Measurements from ENCODE around the gene LBHD2.

Gene LBHD2

DNA sequence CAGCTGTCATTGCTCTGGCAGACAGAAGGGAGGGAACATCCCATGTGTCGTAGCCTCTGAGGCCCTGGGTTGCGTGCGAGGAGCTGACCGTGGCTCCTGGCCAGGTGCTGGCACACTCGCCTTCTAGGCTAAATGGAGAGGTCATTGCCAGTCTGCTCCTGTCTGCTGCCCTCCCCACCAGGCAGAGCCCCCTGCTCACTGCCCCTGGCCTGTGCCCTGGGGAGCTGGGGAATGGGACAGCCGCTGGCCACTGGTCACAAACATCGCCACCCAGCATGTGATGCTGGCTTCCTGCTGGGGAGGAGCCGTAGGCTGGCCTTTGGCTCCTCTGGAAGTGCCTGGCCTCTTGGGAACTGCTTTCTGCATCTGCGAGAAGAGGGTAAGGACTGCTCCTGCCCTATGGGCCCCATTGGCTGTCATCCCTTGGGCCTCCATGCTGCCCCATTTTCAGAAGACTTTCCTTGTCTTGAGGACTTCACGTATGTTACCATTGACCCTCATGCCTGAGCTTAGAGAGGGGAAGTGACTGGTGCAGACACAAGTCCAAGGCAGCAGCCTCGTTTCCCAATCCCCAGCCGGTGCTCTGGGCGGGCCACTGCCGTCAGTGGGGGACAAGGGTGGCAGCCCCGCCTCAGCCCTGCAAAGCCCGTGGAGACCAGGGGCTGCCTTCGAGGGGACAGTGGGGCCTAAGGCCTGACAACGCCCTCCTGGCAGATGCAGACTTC, 37.3 kb downstream of the LBHD2 start:
- DNase-seq, result no peak

DNA sequence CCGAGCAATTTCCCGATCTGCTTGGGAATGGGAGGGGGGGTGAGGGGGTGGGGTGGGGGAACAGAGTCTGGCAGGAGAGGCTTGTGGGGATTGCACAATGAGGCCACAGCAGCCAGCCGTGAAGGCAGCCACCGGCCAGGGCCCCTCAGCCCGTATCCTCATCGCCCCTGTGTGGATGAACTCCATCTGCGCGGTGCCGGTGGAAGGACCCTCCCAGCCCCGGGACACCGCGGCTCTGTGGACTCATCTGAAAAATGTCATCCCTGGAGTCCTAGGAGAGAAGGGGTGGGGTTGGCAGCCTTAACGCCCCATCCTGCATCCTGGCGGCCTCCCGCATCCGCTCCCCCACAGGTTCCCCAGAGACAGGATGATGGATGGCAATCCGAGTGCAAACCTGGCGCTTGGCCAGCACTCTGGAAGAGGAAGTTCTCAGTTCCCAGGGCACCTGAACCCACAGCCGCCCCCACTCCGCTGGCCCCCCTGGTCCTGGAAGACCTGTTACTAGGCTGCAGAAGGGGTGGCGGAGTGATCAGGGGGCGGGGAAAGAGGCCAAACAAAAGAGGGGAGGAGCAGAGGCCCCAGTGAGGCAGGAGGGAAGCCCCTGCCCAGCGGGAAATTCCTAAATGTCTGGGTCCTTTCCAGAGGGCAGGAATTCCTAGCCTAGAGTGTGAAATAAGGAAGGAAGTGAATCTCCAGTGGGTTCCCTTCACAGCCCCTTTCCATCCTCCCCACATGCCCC, 38.0 kb downstream of the LBHD2 start:
- no peak for DNase-seq

DNA sequence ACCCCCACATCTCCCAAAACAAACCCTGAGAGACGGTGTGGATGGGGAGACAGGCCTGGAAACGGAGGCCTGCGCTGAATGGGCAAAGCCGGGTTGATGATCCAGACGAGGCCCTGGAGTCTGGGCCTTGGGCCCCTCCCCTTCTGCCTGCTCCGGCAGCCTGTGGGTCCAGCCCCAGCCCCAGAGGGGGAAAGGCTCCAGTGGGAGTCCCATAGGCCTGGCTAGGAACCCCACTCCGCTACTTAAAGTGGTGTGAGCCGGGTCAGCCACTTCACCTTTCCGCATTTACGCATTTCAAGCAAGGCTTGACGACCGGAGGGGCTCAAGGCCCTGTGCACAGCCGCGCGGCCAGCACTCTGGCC, 38.6 kb downstream of the LBHD2 start:
- DNase-seq, result no peak

DNA sequence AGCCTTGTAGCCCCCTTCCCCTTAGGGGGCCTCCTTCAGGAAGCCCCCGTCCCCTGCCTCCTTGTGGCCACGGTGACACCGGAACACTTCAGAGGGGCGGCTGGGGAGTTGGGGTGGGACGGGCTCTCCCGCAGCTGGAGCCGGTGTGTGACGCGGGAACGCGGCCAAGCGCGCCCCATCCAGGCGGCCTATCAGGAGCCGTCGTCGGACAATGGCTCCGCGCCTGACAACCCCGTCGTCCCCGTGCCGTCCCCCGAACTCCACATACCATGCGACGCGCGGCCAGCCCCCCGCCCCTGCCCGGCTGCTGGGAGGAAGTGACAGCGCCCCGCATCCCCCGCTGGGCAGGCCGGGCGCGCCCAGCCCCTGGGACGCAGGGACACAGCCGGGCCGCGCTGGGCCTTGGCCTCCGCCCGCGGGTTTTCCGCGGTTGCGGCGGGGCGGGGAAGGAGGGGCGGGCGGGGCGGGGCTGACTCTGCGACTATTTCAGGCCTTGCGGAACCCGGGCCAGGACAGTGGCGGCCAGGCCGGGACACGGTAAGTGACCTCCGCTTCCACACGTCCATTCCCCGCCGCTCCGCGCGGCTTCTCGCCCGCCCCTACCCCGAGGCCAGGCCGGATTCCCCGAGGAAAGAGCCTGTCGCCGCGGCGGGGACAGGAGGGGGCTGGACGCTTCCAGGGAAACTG, 39.1 kb downstream of the LBHD2 start, which contains the start of gene TNFAIP2:
Gene TNFAIP2, plus strand, starts transcription at position 515 of the 687 bp plus-strand sequence. CDS start 2,997 bp downstream, outside the sequence.
- DNase-seq, result no peak

DNA sequence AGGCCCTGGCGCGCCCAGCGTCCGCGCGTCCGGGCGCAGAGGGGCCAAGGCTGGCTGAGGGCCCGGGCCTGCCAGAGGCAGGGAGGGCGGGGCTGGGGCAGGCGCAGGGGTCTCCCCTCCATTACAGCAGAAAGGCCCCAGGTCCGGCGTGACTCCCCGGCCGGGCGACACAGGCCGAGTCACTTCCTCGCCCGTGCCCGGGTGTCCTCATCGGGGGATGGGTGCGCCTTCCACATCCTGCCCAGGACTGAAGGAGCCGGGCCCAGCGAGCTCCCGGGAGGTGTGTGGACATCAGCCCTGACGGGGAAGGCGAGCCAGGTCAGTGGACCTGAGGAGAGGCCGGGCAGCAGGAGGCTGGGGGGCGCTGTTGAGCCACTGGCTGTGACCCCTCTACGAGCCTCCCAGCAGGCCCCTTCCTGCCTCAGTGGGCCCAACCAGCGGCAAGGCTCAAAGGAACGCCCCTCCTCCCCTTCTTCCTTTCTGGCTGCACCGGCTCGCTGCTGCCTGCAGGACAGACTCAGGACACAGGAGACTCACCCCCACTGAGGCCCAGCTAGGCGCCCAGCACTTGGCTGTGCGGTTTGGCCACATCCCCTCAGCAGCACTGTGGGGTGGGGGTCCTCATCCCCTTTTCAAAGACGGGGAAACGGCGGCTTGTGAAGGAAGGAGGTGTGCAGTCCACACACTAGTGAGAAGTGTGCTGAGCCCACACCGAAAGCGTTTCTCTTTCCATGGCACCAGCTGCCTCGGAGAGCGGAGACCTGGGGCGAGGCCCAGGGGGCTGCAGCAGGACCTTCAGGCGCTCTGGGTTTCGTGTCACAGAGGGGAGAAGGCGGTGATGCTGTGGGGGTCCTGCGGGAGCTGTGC, 39.9 kb downstream of the LBHD2 start:
- no peak for DNase-seq

DNA sequence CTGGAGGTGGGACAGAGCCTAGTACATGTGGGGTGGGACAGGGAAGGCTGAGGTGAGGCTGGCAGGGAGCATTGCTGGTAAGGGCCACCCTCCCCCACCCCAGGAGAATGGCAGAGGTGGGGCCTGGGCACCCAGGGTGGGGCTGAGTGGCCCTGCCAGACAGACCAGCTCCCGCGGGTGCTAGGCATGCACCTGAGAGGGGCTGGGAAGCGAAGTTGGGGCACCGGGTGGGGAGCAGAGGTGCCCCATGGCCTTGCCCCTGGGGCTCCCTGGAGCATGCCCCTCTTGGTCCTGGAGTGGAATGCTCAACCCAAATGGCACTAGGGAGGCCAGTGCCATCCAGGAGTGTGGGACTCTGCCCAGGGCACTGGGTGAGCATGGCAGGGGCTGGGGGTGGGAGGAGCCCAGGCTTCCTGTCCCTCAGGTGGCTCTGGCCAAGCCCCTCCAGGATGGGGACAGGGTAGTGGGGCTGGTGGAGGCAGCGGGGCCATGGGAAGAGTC, 40.5 kb downstream of the LBHD2 start:
- no peak for DNase-seq

DNA sequence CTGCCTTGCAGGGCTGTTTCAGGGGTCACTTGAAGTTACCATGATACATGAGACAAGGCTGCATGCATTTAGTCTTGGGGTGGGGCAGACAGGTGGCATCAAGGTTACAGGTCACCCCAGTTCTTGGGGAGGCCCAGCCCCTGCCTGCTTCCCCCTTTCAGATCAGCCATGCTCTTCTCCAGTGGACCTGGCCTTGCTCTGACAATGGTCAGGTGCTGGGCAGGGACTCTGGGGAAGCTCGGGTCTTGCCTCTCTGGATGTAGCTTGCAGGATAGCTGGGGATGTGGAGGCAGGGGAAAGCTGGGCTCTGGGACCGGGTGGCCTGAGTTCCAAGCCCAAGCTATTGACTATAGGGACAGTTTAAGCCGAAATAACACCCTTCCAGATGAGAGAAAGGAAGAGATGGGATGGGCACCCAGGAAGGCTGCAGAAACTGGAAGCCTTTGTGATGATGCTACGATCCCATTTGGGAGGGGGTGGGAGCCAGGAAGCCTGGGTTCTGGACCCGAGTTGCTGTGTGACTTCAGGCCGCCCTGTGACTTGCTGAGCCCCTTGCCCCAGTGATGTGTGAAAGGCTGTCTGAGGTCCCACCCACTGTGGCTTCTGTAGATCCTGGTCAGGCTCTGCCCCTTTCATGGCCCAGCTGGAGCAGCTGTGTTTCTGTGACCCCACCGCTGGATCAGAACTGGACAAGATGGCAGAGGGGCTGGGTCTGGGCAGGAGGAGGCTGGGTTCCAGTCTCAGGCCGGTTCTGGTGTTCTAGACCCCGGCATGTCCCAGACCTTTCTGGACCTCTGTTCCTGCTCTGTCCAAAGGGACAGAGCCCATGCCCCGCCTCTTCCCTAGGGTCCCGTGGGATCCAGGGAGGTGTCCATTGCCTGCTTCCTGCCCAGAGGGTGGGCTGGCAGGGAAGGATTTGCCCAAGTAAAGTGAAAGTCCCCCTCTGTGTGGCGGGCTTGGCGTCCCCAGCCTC, 41.4 kb downstream of the LBHD2 start:
- DNase-seq, result no peak

DNA sequence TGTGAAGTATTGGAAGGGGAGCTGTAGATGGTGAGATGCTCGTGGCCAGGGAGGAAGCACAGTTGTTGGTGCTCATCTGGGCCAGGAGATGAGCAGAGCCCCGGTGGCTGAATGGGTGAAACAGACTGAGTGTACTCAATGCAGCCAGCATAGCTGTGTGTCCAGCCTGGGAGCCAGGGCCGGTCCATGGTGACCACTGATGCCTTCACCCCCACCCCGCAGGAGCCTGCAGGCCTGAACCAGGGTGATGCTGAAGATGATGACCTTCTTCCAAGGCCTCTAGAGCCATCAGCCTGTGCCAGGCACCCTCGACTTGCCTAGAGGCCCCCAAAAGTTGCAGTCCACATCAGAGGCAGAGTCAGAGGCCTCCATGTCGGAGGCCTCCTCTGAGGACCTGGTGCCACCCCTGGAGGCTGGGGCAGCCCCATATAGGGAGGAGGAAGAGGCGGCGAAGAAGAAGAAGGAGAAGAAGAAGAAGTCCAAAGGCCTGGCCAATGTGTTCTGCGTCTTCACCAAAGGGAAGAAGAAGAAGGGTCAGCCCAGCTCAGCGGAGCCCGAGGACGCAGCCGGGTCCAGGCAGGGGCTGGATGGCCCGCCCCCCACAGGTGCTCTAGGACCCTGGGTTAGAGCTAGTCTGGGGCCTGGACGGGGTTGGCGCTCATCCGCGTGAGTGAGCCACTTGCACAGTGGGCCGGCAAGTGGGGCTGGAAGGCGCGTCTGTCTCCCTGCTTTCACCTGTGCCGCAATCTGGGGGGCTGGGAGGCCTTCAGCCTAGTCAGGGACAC, 42.3 kb downstream of the LBHD2 start:
- DNase-seq, result no peak

DNA sequence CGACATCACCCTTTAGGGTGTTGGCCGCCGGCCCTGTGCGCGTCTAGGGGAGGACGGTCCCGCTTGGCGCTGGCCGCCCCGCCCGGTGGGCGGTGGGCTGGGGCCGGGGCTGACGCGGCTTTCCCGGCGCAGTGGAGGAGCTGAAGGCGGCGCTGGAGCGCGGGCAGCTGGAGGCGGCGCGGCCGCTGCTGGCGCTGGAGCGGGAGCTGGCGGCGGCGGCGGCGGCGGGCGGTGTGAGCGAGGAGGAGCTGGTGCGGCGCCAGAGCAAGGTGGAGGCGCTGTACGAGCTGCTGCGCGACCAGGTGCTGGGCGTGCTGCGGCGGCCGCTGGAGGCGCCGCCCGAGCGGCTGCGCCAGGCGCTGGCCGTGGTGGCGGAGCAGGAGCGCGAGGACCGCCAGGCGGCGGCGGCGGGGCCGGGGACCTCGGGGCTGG, 42.9 kb downstream of the LBHD2 start:
- no peak for DNase-seq

DNA sequence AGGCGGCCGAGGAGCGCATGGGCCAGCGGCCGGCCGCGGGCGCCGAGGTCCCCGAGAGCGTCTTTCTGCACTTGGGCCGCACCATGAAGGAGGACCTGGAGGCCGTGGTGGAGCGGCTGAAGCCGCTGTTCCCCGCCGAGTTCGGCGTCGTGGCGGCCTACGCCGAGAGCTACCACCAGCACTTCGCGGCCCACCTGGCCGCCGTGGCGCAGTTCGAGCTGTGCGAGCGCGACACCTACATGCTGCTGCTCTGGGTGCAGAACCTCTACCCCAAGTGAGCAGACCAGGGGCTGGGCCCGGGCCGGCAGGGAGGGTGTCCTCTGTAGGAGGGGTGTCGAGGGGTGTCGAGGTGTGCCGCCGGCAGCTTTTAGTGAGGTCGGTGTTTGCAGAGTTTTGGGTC, 43.3 kb downstream of the LBHD2 start:
- no peak for DNase-seq

DNA sequence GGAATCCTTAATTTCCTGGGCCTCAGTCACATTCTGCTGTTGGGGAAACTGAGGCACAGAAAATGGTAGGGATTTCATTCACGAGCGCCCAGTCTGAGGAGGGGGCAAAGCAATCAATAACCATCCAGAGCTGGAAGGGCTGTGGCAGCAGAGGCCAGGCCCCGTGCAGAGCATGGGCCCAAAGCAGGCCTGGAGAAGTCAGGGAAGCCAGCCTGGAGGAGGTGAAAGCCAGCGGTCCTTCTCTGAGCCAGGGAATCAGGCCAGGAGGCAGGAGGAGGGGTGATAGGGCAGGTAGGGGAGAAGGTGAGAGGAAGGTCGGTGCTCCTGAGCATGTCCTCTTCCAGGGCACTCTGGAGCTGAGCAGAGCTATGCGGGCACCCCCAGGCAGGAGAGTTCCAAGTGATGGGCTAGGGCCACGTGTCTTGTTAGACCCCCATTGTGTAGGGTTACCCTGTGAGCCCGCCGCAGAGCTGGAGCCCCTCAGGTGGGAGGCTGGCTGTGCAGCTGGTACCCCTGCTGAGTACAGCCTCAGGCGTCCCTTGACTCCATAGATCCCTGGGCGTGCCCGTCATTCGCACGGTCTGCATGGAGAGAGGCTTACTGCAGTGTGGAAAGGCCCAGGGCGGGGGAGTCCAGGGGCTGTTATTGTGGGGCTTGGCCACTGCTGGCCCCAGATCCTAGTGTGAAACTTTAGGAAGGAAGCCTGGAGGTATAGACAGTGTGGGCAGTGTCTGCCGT, 44.0 kb downstream of the LBHD2 start:
- no peak for DNase-seq

DNA sequence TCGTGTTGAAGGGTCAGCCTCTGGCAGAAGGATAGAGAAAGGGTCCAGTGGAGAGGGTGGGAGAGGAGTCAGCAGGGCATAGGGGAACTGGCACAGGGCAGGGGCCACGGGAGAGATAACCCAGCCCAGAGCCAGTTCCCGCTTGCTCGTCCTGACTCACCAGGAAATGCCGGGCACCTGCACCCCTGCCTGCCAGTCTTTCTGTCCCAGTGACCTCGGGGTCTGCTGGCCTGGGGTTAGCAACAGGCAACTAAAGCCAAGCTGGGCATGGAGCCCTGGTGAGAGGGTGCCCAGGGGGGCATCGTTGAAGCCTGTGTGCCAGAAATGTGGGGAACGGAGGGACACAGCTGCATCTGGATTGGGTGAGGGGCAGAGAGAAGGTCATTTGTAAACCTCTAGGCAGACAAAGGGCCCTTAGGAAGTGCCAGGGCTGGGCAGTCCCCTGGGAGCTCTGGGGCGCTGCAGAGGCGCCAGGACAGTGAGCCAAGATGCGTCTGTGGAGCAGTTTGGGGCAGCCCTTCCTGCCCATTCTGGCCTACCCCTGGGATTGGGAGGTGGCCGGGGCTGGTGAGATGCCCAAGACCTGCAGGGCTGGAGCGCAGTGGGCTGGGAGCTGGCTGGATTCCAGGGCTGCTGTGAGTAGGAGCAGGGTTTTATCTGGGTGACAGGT, 44.8 kb downstream of the LBHD2 start:
- DNase-seq, result no peak

DNA sequence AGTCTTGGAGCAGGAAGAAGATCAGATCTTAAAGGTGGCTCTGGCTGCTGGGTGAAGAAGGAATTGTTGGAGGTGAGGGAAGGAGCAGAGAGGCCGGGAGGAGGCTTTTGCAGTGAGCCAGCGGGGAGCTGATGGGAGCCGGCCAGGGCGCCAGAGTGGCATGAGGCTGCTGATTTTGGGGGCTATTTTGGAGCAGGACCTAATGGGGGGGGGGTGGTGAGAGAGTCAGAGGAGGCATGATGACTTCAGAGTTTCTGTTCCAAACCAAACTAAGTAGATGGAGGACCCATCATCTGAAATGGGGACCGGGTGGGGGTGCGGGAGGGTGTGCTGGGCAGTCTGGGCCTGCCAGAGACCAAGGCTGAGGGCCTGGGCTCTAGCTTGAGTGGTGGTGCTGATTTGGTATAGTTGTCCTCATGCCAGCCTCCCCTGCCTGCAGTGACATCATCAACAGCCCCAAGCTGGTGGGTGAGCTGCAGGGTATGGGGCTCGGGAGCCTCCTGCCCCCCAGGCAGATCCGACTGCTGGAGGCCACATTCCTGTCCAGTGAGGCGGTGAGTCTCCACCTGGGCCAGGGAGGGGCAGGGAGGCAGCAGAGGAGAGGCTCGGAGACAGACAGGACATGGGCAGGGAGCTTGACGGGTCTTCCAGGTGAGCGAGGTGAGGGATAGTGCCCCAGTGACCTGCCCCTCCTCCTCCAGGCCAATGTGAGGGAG, 45.4 kb downstream of the LBHD2 start:
- no peak for DNase-seq

DNA sequence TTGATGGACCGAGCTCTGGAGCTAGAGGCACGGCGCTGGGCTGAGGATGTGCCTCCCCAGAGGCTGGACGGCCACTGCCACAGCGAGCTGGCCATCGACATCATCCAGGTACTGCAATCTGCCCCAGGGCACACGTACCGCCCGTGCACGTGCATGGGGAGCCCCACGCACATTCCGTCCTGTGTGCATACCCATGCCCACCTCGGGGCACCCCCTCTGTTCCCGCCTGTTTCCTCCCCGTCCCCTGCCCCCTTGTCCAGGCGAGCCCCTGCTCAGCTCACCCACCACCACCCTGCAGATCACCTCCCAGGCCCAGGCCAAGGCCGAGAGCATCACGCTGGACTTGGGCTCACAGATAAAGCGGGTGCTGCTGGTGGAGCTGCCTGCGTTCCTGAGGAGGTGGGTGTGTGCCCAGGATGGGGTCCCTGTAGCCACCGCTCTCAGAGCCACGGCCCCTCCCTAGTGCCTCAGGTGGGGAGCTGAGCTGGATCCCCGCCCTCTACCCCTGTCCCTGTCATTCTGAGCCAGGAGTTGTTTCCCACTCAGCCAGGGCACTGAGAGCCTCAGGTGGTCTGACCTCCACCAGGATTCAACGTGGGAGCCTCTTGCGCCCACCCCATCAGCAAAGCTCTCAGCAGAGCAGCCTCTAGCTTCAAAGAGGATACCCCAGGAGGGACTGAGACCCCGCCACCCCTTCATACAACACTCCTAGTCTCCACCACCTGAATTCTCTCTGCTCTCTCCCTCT, 46.2 kb downstream of the LBHD2 start:
- no peak for DNase-seq

DNA sequence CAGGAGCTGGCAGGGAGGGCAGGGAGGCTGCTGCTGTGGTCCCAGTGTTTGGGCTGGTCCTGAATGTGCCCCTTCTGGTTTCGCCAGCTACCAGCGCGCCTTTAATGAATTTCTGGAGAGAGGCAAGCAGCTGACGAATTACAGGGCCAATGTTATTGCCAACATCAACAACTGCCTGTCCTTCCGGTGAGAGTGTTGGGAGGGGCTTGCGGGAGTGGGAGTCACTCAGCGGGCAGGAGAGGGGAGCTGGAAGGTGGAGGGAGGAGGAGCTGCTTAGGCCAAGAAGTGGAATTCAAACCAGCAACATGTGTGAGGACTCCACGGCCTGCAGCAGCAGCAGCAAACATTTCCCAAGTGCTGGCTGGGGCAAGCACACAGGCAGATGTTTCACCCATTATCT, 47.0 kb downstream of the LBHD2 start:
- DNase-seq, result no peak

DNA sequence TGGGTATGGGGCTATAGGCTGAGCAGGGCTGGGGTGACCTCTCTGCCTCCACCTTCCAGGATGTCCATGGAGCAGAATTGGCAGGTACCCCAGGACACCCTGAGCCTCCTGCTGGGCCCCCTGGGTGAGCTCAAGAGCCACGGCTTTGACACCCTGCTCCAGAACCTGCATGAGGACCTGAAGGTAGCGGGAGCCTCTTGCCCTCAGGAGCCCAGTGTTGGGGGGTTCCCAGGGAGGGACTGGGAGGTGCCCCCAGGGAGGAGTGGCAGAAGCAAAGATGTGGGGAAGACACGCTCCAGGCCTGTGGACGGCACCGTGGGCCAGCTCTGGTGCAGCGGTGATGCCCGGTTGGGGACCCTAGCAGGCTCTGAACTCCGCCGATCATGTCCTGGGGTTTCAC, 47.6 kb downstream of the LBHD2 start:
- DNase-seq, result no peak

DNA sequence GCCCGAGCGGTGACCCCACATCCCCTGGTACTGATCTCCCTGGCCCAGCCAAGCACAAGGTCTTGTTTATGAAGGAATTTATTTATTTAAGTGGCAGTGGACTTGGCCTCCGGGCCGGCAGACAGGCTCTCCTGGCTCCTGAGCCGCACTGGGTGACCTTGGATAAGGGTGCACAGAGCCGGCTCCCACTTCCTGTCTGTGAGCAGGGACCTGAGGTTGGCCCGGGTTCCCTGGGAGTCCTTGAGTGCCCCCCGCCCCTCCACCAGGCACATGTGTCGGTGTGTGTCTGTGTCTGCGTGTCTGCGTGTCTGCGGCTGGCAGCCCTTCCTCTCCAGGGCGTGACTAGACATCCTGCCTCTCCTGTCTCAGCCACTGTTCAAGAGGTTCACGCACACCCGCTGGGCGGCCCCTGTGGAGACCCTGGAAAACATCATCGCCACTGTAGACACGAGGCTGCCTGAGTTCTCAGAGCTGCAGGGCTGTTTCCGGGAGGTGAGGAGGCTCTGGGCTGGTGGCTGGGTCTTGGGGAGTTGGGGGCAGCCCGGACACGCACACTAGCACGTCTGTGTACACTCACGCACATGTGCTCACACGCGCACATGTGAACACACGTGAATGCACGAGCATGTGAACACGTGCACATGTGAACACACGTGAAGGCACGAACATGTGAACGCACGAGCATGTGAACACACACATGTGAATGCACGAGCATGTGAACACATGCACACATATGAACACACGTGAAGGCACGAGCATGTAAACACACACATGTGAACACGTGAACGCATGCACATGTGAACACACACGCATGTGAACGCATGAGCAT, 48.6 kb downstream of the LBHD2 start:
- no peak for DNase-seq
